ENCODE measurements around the gene NEMF. TPM values are rescaled to one million over a fixed set of nuclear protein-coding genes. Genes with fewer than 3 reads are reported as not detected.
"Not testable (repeated sequence)": the region's sequence is repeated elsewhere in the genome, so short reads cannot be mapped to it uniquely, and the experiment has no call there.

Gene NEMF
- total RNA-seq, 2 donors from 2014 or later = 83.4 to 83.5 TPM

DNA sequence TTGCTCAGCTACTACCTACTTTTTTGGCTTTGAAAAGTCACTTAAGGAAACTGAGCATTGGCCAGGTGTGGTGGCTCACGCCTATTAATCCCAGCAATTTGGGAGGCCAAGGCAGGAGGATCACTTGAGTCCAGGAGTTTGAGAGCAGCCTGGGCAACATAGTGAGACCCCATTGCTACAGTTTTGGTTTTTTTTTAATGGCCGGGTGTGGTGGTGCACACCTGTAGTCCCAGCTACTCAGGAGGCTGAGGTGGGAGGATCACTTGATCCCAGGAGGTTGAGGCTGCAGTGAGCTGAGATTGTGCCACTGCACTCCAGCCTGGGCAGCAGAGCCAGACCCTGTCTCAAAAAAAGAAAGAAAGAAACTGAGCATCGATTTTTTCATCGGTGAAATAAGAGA is 116.9 kb downstream of the NEMF start:
- not testable (repeated sequence) for H3K9me3 ChIP-seq (ENCODE audit: control insufficient read depth, low read length, poor library complexity, severe bottlenecking); H3K4me1 Mint-ChIP-seq; H3K4me3 Mint-ChIP-seq; H3K27me3 Mint-ChIP-seq; H3K36me3 Mint-ChIP-seq (ENCODE audit: low read depth); H3K27ac Mint-ChIP-seq; ATAC-seq; DNase-seq

DNA sequence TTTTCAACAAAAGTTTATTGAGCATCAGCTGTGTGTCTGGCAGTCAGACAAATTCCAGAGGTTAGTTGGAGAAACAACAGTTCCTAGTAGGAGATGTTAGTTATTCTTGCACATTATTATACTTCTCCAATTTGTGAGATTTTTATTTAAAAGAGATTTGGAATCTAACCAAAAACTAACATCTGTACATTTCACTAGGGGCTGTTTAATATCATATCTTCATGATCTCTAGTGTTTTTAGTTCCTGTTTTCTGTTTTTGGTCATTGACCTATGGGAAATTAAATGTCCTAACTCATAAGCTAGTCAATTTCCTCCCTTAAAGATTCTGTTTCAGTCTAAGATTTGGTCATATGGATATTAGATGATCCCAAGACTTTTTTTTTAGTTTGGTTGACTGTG is 118.8 kb downstream of the NEMF start:
- ATAC-seq (no peak), DNase-seq (no peak)
- H3K4me3 Mint-ChIP-seq = no peak overlapping the region
- peaks cover 2% of the 10 kb centered on the region for H3K4me1 Mint-ChIP-seq
- H3K27ac Mint-ChIP-seq = no peak overlapping the region
- peaks cover 3% of the 10 kb centered on the region for H3K36me3 Mint-ChIP-seq (ENCODE audit: low read depth)
- H3K9me3 ChIP-seq (ENCODE audit: control insufficient read depth, low read length, poor library complexity, severe bottlenecking) = no peaks in the 10 kb centered on the region
- H3K27me3 Mint-ChIP-seq = no peaks in the 10 kb centered on the region

DNA sequence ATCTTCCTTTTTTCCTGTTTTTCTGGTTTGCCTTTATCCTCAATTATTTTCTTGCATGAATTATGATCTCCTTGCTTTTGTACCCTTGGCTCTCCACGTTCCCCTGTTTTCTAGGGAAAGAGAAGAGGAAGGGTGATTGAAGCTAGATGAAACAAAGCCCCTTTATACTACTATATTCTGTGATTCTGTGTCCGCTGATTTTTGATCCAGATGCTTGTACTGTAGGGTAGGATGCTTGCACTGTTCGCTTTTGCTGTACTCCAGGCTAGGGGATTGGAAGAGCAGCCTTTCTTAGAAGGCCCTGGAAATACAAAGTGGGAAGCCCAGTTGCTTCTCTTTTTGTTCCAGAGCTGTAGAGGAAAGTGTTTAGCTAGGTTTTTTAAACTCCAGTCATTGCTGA is 119.7 kb downstream of the NEMF start:
- Mint-ChIP-seq H3K4me1 (peaks cover 2% of the 10 kb centered on the region), H3K4me3 (no peak overlapping the region), H3K27me3 (no peaks in the 10 kb centered on the region), H3K27ac (no peak overlapping the region), H3K36me3 (ENCODE audit: low read depth) (peaks cover 3% of the 10 kb centered on the region)
- DNase-seq = no peak
- no peaks in the 10 kb centered on the region for H3K9me3 ChIP-seq (ENCODE audit: control insufficient read depth, low read length, poor library complexity, severe bottlenecking)
- ATAC-seq = no peak

Other genes with a start within 250 kb of the NEMF start
- 100 to 1,000 TPM; 209 to 250 TPM for gene RPL36AL, start 232.2 kb downstream of the NEMF start, total RNA-seq
- gene MGAT2, start 232.0 kb downstream of the NEMF start, total RNA-seq = 10 to 100 TPM; 30.0 to 34.5 TPM
- 10 to 100 TPM; 25.7 to 34.0 TPM for gene DNAAF2, start 217.5 kb downstream of the NEMF start, total RNA-seq
- 1 to 10 TPM; 1.0 to 2.2 TPM for gene POLE2, start 164.6 kb downstream of the NEMF start, total RNA-seq
- 1 to 10 TPM; 7.4 to 7.5 TPM for gene KLHDC1, start 159.7 kb downstream of the NEMF start, total RNA-seq
- gene KLHDC2, start 84.6 kb downstream of the NEMF start, total RNA-seq = 10 to 100 TPM; 73.5 to 79.2 TPM
- 10 to 100 TPM; 95.2 to 98.5 TPM for gene ARF6, start 40.3 kb upstream of the NEMF start, total RNA-seq

Data from T-helper 17 cell (primary cell).